NCI-H2081 (cell line): Measurements from ENCODE around the gene C16orf82.
"Not testable (repeated sequence)": the region's sequence is repeated elsewhere in the genome, so short reads cannot be mapped to it uniquely, and the experiment has no call there.

Experiments
- DNase-seq, 2 experiments: peaks; one replicate each; lab custom pipeline; 2025; lab: John Stamatoyannopoulos, UW

C16orf82 gene

GRCh38 chr16:27066668-27067537 is at the start of gene C16orf82:
Gene C16orf82 (plus strand): TSS chr16:27066927.
- no peak for DNase-seq

- no peak for DNase-seq
Measured at GRCh38 chr16:27020031-27020430, 46.7 kb upstream of the C16orf82 start.

- DNase-seq, result no peak
Measured at GRCh38 chr16:27024010-27024409, 42.7 kb upstream of the C16orf82 start.

GRCh38 chr16:27025581-27025980 is 41.1 kb upstream of the C16orf82 start:
- no peak for DNase-seq

GRCh38 chr16:27027971-27028370 is 38.8 kb upstream of the C16orf82 start:
- DNase-seq, result no peak

GRCh38 chr16:27028591-27029110 is 38.1 kb upstream of the C16orf82 start:
- DNase-seq, result no peak

- DNase-seq, result no peak
Measured at GRCh38 chr16:27029525-27029924, 37.2 kb upstream of the C16orf82 start.

GRCh38 chr16:27033281-27033979 is 33.3 kb upstream of the C16orf82 start:
- DNase-seq, result no peak

GRCh38 chr16:27040732-27041131 is 26.0 kb upstream of the C16orf82 start:
- no peak for DNase-seq

- DNase-seq, result no peak
Measured at GRCh38 chr16:27046958-27047518, 19.7 kb upstream of the C16orf82 start.

- DNase-seq, result no peak
Measured at GRCh38 chr16:27048316-27048715, 18.4 kb upstream of the C16orf82 start.

- no peak for DNase-seq
Measured at GRCh38 chr16:27049117-27049516, 17.6 kb upstream of the C16orf82 start.

- no peak for DNase-seq
Measured at GRCh38 chr16:27052007-27052406, 14.7 kb upstream of the C16orf82 start.

- DNase-seq, result no peak
Measured at GRCh38 chr16:27053996-27054395, 12.7 kb upstream of the C16orf82 start.

- DNase-seq, result no peak
Measured at GRCh38 chr16:27058299-27058698, 8.4 kb upstream of the C16orf82 start.

- no peak for DNase-seq
Measured at GRCh38 chr16:27070776-27071175, 4.0 kb downstream of the C16orf82 start.

- DNase-seq, result no peak
Measured at GRCh38 chr16:27073733-27074132, 7.0 kb downstream of the C16orf82 start.

- DNase-seq, result no peak
Measured at GRCh38 chr16:27080895-27081294, 14.2 kb downstream of the C16orf82 start.

GRCh38 chr16:27083861-27084261 is 17.1 kb downstream of the C16orf82 start:
- DNase-seq, result no peak

- no peak for DNase-seq
Measured at GRCh38 chr16:27084307-27085028, 17.7 kb downstream of the C16orf82 start.

GRCh38 chr16:27085182-27085581 is 18.5 kb downstream of the C16orf82 start:
- no peak for DNase-seq

GRCh38 chr16:27086031-27086430 is 19.3 kb downstream of the C16orf82 start:
- not testable (repeated sequence) for DNase-seq
